Stimulated activated CD4-positive, alpha-beta T cell treated with anti-CD3 and anti-CD28 coated beads, Interleukin-15, amount 100 ng/mL, for 48 hours (primary cell): ENCODE data around the gene FGD5.

Experiments used
- DNase-seq, 2 donors: peaks; one replicate each; pipeline ENCODE4 v3.0.0-alpha.2; 2020; ENCODE audit warnings: low read depth in 2 of 2

FGD5 gene

GRCh38 chr3:14967285-14967684 is 148.5 kb downstream of the FGD5 start:
- DNase-seq: no peak

GRCh38 chr3:14969671-14970070 is 150.9 kb downstream of the FGD5 start:
- DNase-seq: no peak

- DNase-seq: no peak
Measured at GRCh38 chr3:14976317-14976716, 157.6 kb downstream of the FGD5 start.

GRCh38 chr3:14980689-14981088 is 161.9 kb downstream of the FGD5 start:
- no peak for DNase-seq
